ENCODE data around the gene REXO5. TPM values are rescaled to one million over a fixed set of nuclear protein-coding genes. Genes with fewer than 3 reads are reported as not detected.

REXO5 gene
- total RNA-seq, 1 experiment from 2014 or later = 8.5 TPM

DNA sequence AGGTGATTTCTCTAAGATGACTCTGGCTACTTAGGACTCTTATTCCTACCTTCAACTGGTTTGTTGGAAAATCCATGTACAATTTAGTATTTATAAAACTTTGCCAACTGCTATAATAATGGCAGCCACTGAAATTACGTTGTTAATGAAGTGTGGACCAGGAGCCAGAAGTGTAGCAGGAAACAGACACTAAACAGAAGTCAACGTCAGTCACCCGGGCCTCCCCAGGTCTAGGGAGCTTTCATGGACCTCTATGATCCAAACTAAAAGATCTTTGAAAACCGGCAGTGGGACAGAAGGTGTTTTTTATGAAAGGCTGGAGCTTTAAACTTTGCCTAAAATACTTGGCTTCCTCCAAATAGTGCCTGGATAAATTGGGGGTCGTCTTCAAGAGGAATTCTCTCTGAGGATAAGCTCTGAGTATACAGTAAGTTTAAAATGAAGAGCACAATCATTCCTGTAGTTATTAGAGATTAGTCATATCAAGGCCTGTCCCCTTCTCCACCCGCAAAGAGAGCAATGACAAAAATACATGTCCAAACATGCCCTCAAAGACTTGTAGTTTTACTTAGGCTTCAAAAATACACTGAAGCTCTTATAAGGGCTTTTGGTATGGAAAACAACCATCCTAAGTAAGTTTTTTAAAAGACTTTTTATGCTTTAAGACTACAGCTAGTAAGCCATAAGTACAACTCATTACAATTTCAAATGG, 59.2 kb downstream of the REXO5 start:
- ATAC-seq = no peak
- Mint-ChIP-seq H3K9me3 (peaks cover 5% of the 10 kb centered on the region), H3K36me3 (peaks cover 18% of the 10 kb centered on the region), H3K4me1 (peaks cover 35% of the 10 kb centered on the region), H3K4me3 (no peak overlapping the region), H3K27ac (peak overlapping the region; percentile 55; the same call in 1 of the 2 replicates), H3K27me3 (ENCODE audit: low read depth) (no peaks in the 10 kb centered on the region)
- DNase-seq (ENCODE audit: low spot score) = no peak
- ChIA-PET POLR2A (no interaction called here), CTCF (interaction anchor here (0.9 to 1.6 kb wide), 3 partner anchors 9 to 236 kb away, joined by 4 to 5 read pairs (median 4); no protein-coding TSS in a partner anchor)
- TF ChIP-seq, protein P1, sequence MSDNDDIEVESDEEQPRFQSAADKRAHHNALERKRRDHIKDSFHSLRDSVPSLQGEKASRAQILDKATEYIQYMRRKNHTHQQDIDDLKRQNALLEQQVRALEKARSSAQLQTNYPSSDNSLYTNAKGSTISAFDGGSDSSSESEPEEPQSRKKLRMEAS (CRISPR knock-in tag; IDR thresholded peaks at IDR 0.05) = no peak
- TF ChIP-seq, protein P2, sequence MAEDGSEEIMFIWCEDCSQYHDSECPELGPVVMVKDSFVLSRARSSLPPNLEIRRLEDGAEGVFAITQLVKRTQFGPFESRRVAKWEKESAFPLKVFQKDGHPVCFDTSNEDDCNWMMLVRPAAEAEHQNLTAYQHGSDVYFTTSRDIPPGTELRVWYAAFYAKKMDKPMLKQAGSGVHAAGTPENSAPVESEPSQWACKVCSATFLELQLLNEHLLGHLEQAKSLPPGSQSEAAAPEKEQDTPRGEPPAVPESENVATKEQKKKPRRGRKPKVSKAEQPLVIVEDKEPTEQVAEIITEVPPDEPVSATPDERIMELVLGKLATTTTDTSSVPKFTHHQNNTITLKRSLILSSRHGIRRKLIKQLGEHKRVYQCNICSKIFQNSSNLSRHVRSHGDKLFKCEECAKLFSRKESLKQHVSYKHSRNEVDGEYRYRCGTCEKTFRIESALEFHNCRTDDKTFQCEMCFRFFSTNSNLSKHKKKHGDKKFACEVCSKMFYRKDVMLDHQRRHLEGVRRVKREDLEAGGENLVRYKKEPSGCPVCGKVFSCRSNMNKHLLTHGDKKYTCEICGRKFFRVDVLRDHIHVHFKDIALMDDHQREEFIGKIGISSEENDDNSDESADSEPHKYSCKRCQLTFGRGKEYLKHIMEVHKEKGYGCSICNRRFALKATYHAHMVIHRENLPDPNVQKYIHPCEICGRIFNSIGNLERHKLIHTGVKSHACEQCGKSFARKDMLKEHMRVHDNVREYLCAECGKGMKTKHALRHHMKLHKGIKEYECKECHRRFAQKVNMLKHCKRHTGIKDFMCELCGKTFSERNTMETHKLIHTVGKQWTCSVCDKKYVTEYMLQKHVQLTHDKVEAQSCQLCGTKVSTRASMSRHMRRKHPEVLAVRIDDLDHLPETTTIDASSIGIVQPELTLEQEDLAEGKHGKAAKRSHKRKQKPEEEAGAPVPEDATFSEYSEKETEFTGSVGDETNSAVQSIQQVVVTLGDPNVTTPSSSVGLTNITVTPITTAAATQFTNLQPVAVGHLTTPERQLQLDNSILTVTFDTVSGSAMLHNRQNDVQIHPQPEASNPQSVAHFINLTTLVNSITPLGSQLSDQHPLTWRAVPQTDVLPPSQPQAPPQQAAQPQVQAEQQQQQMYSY (CRISPR knock-in tag; IDR thresholded peaks at IDR 0.05) = no peak
- no peak for TF ChIP-seq SOX15 (CRISPR knock-in tag; IDR thresholded peaks at IDR 0.05)
- no peak for TF ChIP-seq KAT7 (CRISPR knock-in tag; IDR thresholded peaks at IDR 0.05; ENCODE audit: borderline replicate concordance)
- no peak for TF ChIP-seq TCF7 (CRISPR knock-in tag; IDR thresholded peaks at IDR 0.05; ENCODE audit: low read depth)
- TF ChIP-seq CREB1 (CRISPR knock-in tag; IDR thresholded peaks at IDR 0.05) = no peak
- no peak for TF ChIP-seq ESRRA (CRISPR knock-in tag; IDR thresholded peaks at IDR 0.05; ENCODE audit: borderline replicate concordance)
- TF ChIP-seq GTF2I (CRISPR knock-in tag; conservative IDR thresholded peaks at IDR 0.05) = no peak
- TF ChIP-seq TEAD4 (CRISPR knock-in tag; IDR thresholded peaks at IDR 0.05) = no peak
- TF ChIP-seq EMX1 (CRISPR knock-in tag; IDR thresholded peaks at IDR 0.05) = no peak

DNA sequence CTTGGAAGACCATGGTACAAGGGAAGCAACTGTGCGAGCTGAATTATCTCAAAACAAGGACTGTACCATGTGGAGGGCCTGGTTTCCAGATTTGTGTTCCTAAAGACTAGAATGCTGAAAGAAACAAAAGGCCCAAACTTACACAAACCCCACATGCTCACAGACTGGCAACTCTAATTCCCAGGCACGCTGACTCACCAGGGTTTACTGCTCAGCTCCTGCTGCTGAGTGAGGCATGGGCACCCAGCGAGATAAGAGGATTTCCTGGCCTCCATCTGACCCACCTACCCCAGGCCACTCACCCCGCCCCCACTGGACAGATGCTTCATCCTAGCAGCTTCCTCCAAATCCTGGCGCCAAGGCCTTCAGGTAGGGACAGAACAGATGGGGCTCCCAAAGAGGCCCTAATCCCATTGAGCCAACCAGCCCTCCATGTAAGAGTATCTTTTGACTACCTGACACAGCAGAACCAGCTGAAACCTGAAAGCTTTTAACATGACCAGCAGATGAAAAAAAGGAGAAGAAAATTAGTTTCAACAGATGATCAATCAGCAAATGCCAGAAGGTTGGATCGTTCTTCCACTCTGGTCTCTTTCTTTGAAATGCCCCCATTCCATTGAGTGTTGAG, 59.9 kb downstream of the REXO5 start:
- CTCF ChIA-PET = interaction anchor here (0.9 to 1.6 kb wide), 4 partner anchors 9 to 236 kb away, joined by 3 to 5 read pairs (median 4); no protein-coding TSS in a partner anchor
- DNase-seq (ENCODE audit: low spot score) (no peak), ATAC-seq (peak; percentile 55)
- H3K4me3 Mint-ChIP-seq = no peak overlapping the region
- peak overlapping the region; percentile 78 for H3K27ac Mint-ChIP-seq
- peaks cover 5% of the 10 kb centered on the region for H3K9me3 Mint-ChIP-seq
- H3K4me1 Mint-ChIP-seq = peaks cover 32% of the 10 kb centered on the region
- TF ChIP-seq CREM (CRISPR knock-in tag; IDR thresholded peaks at IDR 0.05) (no peak), GTF2I (CRISPR knock-in tag; conservative IDR thresholded peaks at IDR 0.05) (no peak), GABPB1 (CRISPR knock-in tag; IDR thresholded peaks at IDR 0.05) (0 out of 2 replicates have a peak, but pooled peaks have one; percentile 27)
- no peaks in the 10 kb centered on the region for H3K27me3 Mint-ChIP-seq (ENCODE audit: low read depth)
- POLR2A ChIA-PET = no interaction called here
- H3K36me3 Mint-ChIP-seq = peaks cover 18% of the 10 kb centered on the region

DNA sequence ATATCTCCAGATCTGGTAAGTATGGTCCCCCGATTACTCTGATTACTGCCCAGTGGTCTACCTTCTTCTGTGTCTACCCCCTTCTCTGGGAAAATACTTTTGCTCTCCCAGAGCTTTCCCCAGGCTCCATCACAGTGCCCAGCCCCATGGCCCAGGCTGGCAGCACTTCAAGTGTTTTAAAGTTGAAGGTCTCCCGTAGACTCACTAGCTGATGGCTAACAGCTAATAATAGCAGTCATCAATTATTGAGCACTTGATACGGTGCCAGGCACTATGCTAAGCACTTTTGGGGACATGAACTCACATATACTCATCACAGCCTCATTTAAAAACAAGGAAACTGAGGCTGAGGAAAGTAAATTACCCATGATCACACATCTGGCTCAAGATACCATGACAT, 60.5 kb downstream of the REXO5 start:
- ATAC-seq = no peak
- Mint-ChIP-seq H3K9me3 (peaks cover 5% of the 10 kb centered on the region), H3K4me1 (peaks cover 34% of the 10 kb centered on the region), H3K27ac (peak overlapping the region; percentile 78; the same call in 1 of the 2 replicates), H3K4me3 (no peak overlapping the region), H3K27me3 (ENCODE audit: low read depth) (no peaks in the 10 kb centered on the region), H3K36me3 (peaks cover 15% of the 10 kb centered on the region)
- ChIA-PET CTCF (interaction anchor here (1.2 to 1.6 kb wide), 4 partner anchors 16 to 235 kb away, joined by 3 to 5 read pairs (median 4); no protein-coding TSS in a partner anchor), POLR2A (no interaction called here)
- no peak for DNase-seq (ENCODE audit: low spot score)
- no peak for TF ChIP-seq IRF2 (CRISPR knock-in tag; IDR thresholded peaks at IDR 0.05; ENCODE audit: borderline replicate concordance, low read depth)
- TF ChIP-seq GTF2I (CRISPR knock-in tag; conservative IDR thresholded peaks at IDR 0.05) = no peak
- no peak for TF ChIP-seq ZBTB21 (CRISPR knock-in tag; IDR thresholded peaks at IDR 0.05; ENCODE audit: borderline replicate concordance)
- TF ChIP-seq, protein P3, sequence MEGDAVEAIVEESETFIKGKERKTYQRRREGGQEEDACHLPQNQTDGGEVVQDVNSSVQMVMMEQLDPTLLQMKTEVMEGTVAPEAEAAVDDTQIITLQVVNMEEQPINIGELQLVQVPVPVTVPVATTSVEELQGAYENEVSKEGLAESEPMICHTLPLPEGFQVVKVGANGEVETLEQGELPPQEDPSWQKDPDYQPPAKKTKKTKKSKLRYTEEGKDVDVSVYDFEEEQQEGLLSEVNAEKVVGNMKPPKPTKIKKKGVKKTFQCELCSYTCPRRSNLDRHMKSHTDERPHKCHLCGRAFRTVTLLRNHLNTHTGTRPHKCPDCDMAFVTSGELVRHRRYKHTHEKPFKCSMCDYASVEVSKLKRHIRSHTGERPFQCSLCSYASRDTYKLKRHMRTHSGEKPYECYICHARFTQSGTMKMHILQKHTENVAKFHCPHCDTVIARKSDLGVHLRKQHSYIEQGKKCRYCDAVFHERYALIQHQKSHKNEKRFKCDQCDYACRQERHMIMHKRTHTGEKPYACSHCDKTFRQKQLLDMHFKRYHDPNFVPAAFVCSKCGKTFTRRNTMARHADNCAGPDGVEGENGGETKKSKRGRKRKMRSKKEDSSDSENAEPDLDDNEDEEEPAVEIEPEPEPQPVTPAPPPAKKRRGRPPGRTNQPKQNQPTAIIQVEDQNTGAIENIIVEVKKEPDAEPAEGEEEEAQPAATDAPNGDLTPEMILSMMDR (IDR thresholded peaks at IDR 0.05) = no peak
- TF ChIP-seq ZNF138 (CRISPR knock-in tag; conservative IDR thresholded peaks at IDR 0.05) = no peak
- no peak for TF ChIP-seq PRRX2 (CRISPR knock-in tag; IDR thresholded peaks at IDR 0.05)
- no peak for TF ChIP-seq RELA (CRISPR knock-in tag; IDR thresholded peaks at IDR 0.05; ENCODE audit: borderline replicate concordance)
- TF ChIP-seq, protein P4, sequence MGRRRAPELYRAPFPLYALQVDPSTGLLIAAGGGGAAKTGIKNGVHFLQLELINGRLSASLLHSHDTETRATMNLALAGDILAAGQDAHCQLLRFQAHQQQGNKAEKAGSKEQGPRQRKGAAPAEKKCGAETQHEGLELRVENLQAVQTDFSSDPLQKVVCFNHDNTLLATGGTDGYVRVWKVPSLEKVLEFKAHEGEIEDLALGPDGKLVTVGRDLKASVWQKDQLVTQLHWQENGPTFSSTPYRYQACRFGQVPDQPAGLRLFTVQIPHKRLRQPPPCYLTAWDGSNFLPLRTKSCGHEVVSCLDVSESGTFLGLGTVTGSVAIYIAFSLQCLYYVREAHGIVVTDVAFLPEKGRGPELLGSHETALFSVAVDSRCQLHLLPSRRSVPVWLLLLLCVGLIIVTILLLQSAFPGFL (CRISPR knock-in tag; IDR thresholded peaks at IDR 0.05; ENCODE audit: borderline replicate concordance) = no peak
- no peak for TF ChIP-seq HMGA2 (CRISPR knock-in tag; IDR thresholded peaks at IDR 0.05)
- no peak for TF ChIP-seq TEAD1 (CRISPR knock-in tag; IDR thresholded peaks at IDR 0.05)
- TF ChIP-seq ZNF219 (CRISPR knock-in tag; IDR thresholded peaks at IDR 0.05; ENCODE audit: borderline replicate concordance) = no peak
